H7 (cell line): ENCODE data around the gene SOX18. TPM values are rescaled to one million over a fixed set of nuclear protein-coding genes. Genes with fewer than 3 reads are reported as not detected.

Experiments
- DNase-seq: peaks from one replicate; pipeline ENCODE4 v3.0.0; 2012
- H3K27me3 ChIP-seq: 2 replicates; pipeline ENCODE4 v1.6.0; 2011; ENCODE audit warnings: mild to moderate bottlenecking, low read length; ENCODE audit not compliant: control insufficient read depth, insufficient read depth
- H3K36me3 ChIP-seq: replicated peaks from 2 replicates; pipeline ENCODE4 v1.5.1; 2011; ENCODE audit warnings: low read length; ENCODE audit not compliant: control insufficient read depth, insufficient read depth
- H3K4me3 ChIP-seq: 2 replicates; pipeline ENCODE4 v1.5.1; 2011; ENCODE audit warnings: low read depth, mild to moderate bottlenecking, control low read depth, low read length, moderate library complexity; ENCODE audit not compliant: insufficient read depth
- total RNA-seq: library from RNA; depleted of rRNA; stranded (reverse); fragments of >200 nt; shearing (Covaris generic); gene quantifications from 2 replicates; pipeline ENCODE4 v1.2.3, GENCODE V29; 2014

Gene SOX18
- total RNA-seq, 1 experiment from 2014 or later = 1.2 TPM

DNA sequence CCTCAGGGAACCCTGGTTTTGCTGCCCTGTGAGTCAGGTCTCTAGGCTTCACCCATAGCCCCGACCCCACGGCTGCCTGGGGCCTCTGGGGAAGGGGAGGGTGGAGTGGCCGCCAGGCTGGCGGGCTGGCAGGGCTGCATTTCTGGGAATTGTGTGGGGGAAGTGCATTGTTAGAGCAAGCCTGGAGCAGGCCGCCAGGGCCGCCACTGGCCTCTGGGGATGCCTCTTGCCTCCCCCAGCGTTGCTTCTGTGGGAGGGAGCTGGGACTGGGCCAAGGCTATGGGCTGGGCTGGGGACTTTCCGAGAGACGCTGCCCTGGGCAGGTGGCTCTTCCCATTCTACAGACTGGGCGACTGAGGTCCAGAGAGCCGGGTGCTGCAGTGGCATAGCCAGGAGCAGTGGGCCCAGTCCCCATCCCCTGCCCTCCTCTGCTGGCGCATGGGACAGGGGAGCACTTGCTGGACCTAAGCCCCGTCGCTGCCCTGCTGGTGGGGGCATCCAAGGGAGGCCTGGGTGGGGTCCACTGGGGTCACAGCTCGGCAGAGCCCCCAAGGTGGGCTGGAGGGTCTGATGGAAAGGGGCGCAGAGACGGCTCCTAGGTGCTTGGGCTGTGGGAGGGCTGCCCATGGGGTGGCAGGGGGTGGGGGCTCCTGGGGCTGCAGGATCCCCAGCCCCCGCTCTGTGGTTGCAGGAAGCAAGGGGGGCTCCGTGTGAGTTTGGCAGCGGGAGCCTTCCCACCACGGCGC lies 6.6 kb upstream of the SOX18 start:
- peak; percentile 75 for DNase-seq
- Histone ChIP-seq H3K4me3 (no peak overlapping the region), H3K27me3 (peaks cover 1% of the 10 kb centered on the region; the same call in 1 of the 2 replicates), H3K36me3 (no peaks in the 10 kb centered on the region)

DNA sequence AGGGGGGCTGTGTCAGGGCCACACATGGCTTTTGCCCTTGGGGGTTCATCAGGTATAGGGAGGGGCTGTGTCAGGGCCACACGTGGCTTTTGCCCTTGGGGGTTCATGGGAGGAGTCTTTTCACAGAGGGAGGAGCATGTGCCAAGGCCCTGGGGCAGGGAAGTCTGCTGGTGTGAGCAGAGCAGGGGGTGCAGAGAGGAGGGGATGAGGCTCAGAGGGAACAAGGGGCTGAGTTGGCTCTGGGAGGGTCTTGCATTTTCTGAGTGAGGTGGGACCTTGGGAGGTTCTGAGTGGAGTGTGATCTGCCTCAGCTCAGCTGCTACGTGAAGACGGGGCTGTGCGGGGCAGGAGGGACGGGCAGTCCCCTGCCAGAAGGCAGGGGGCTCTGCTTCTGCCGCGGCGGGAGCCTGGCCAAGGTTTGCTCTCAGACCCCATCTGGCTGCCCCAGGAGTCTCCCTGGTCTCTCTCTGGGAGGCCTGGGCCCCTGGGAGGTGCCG lies 6.0 kb upstream of the SOX18 start:
- no peak overlapping the region for H3K4me3 ChIP-seq
- DNase-seq = no peak
- H3K27me3 ChIP-seq = peaks cover 4% of the 10 kb centered on the region
- H3K36me3 ChIP-seq = no peaks in the 10 kb centered on the region

DNA sequence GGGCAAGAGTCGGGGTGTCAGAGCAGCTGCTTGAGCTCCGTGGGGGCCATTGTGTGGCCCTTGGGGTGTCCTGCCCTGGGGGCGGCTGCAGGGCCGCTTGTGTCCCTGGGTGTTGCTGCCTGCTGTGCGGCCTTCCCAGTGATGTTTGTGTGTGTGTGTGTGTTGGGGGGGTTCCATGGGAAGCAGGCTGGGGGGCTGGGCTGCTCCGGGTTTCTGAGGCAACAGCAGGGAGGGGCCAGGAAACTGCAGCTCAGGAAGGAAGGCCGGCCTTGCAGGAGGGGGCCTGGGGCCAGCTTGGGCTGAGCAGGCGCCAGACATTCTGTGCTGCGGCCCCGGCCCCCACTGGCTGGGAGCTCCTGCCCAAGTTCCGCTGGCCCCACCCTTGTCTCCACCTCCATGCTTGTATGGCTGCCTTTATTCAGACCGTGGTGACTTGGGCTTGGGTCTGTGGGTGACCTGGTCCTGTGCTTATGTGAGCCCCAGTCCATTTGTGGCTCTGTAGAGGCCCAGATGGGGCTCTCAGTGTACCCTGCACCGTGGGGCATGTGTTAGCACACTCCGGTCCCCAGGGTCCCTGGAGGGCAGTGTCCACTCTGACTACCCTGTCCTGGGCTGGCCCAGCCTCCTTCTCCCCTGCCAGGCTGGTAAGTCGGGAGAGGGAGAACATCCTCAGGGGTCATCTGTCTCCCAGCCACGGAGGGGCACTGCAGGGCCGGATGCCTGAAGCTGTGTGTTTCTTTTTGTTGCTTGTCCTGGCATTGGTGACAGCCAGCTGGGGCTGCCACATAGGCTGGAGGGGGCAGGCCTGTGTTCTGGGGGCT lies 4.6 kb upstream of the SOX18 start:
- no peak overlapping the region for H3K4me3 ChIP-seq
- peak; percentile 89 for DNase-seq
- H3K36me3 ChIP-seq = no peaks in the 10 kb centered on the region
- peaks cover 13% of the 10 kb centered on the region for H3K27me3 ChIP-seq

DNA sequence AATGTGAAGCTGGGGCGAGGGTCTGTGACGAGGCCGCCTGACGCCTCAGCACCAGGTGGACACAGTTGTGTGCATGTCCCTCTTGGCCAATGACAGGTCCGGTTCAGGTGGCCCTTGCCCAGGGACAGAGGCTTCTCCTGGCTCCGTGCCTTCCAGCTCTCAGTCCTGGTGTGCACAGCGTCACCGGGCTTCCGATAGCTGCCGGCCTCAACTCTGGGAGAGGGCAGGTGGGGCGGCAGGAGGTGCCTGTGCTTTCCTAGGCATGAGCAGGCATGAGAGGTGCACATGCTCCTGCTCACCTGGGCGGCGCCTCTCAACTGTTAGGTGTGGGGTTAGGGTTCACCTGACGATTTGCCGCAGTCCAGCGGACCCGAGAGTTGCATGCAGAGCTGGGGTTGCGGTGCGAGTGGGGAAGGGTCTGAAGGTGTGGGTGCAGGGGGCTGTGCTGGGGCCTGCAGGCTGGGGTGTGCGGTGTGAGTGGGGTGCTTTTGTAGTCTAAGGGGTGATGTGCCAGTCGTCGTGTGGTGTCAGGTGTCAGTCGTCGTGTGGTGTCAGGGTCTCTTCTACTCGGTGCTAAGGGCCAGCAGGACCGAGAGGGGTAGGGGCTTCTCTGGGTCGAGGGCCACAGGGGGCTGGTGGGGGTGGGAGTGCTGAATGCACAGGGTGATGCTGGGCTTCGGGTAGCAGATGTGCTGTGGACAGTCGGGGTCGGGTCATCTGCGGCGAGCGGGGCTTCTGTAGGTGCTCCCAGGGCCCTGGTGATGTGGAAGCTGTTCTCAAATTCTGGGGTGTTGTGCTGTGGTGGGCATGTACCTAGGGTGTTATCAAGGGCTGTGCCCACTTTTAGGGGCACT lies 3.8 kb upstream of the SOX18 start:
- DNase-seq = no peak
- H3K36me3 ChIP-seq = no peaks in the 10 kb centered on the region
- H3K27me3 ChIP-seq = peaks cover 21% of the 10 kb centered on the region
- H3K4me3 ChIP-seq = no peak overlapping the region

GRCh38 chr20:64052326-64052722 lies 2.9 kb upstream of the SOX18 start:
- no peak for DNase-seq
- no peaks in the 10 kb centered on the region for H3K36me3 ChIP-seq
- peaks cover 30% of the 10 kb centered on the region for H3K27me3 ChIP-seq
- H3K4me3 ChIP-seq = no peak overlapping the region

DNA sequence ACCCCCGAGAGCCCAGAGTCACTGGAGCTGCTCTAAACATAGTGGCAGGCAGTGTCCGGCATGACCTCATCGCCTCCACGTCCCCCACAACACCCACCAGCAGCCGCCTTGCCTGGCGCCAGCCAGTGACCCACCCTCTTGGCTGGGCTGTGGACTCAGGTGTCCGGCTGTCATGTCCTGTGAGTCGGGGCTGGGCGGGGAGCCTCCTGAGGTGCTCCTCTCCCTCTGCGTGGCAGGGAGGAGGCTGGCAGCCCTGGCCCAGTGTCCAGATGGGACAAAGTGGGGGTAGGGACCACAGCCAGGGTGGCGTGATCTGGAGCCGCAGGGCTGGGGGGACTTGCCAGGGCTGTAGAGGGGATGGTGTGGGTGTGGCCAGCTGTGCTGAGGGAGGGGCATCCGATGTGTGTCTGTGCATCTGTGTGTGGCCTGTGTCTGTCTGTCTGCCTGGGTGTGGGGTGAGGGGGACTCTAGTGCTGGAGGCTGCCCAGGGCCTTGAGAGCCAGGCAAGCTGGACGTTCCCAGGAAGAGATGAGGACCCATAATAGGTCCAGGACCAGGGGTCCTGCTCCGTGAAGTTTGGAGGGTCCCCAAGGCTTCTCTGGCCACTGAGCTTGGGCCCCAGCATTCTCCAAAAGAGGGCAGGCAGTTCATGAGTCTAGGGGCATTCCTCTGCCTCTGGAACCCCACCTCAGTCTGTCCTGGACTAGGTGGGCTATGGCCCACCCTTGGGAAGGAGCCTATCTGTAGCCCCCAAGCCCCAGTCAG lies 2.3 kb upstream of the SOX18 start:
- Histone ChIP-seq H3K4me3 (no peak overlapping the region), H3K36me3 (no peaks in the 10 kb centered on the region), H3K27me3 (peaks cover 36% of the 10 kb centered on the region)
- no peak for DNase-seq

- no peaks in the 10 kb centered on the region for H3K36me3 ChIP-seq
- H3K4me3 ChIP-seq = no peak overlapping the region
- DNase-seq = no peak
- peaks cover 42% of the 10 kb centered on the region for H3K27me3 ChIP-seq
These were observed 1.6 kb upstream of the SOX18 start for GRCh38 chr20:64051033-64051452.

DNA sequence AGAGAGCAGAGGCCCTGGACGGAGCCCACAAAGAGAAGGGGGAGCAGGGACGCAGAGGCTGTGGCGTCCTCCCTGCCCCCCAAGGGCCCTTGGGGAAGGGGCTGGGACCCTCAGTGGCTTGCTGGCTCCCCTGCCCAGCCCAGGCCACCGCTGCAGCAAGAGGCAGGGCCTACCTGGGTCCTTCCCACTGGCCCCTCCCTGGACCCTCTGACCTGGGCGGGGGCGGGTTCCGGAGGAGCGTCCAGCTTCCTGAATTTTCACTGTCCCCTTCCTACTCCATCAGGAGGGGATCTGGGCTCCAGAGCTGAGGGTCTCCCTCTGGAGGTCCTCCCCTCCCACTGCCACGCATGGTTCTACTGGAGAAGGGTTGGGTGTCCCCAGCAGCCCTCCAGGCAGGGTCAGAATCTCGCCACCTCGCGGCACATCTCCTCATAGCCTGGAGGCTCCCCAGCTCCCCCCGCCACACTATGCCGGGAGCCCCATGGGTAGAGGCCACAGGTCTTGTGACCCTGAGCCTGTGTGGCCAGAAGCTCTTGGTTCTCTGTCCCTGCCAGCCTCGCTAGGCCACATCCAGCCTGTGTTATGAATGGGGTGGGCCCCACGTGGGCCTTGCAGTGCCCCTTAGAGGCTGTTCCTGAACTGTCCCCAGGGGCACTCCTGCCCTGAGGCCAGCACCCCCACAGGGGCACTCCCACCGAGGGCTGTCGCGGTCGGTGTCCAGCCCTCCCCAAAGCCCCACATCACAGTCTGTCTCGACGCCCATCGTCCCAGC lies 1.0 kb upstream of the SOX18 start:
- peak; percentile 70 for DNase-seq
- Histone ChIP-seq H3K4me3 (no peak overlapping the region), H3K36me3 (no peaks in the 10 kb centered on the region), H3K27me3 (peaks cover 45% of the 10 kb centered on the region)

DNA sequence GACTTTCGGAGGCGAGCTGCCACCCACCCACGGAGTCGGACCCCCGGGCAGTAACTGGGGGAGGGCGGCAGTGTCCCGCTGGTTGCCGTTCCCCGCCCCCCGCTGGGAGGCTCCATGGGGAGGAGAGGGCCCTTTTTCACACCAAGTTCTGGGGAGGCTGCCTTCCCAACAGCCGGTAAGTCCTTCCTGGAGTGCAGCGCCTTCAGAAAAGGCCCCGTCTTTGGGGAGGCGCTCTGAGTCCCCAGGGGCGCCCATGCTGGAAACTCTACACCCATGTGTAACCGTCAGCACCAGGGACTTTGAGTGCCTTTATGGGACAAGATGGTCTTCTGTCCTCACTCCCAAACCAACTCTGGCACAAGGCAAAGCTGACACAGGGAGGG lies 430 bp upstream of the SOX18 start:
- peak; percentile 74 for DNase-seq
- Histone ChIP-seq H3K4me3 (peak overlapping the region; percentile 10; the same call in 1 of the 2 replicates), H3K27me3 (peaks cover 48% of the 10 kb centered on the region), H3K36me3 (no peaks in the 10 kb centered on the region)

GRCh38 chr20:64048402-64049044 lies 916 bp downstream of the SOX18 start:
- Histone ChIP-seq H3K36me3 (no peaks in the 10 kb centered on the region), H3K4me3 (peak overlapping the region; percentile 40), H3K27me3 (peaks cover 50% of the 10 kb centered on the region)
- peak; percentile 88 for DNase-seq

DNA sequence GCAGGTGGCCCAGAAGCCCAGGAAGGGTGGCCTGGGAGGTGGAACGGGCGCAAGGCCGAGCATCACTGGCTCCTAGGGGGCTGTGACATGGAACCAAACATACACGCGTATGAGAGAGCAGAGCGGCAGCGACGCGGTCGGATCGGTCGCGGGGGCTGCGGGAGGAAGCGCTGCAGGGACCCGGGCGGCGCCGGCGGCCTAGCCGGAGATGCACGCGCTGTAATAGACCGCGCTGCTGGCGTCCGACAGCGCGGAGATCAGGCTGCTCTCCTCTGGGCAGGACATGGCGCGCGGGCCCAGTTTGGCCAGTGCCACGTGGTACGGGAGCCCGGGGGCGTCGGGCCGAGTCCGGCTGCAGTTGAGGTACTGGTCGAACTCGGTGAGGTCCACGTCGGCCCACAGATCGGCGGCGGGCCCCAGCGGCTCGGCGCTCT lies 1.5 kb downstream of the SOX18 start:
- Histone ChIP-seq H3K36me3 (no peaks in the 10 kb centered on the region), H3K27me3 (peaks cover 50% of the 10 kb centered on the region), H3K4me3 (peak overlapping the region; percentile 20)
- peak; percentile 87 for DNase-seq

DNA sequence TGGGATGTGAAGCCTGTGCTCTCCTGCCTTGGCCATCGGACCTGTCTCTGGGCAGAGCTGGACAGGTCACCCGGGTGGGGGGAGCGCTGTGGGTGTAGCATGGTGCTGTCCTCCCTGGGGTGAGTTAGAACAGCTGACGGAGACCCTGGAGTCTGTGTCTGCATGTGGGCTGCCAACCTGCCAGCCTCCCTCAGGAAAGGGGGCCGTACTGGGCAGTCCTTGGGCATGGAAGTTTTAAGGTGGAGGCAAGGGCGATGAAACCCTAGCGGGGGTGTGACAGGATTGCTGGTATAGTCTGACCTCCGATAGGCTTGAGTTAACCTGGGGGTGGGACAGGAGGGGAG lies 2.4 kb downstream of the SOX18 start:
- Histone ChIP-seq H3K36me3 (no peaks in the 10 kb centered on the region), H3K27me3 (peaks cover 55% of the 10 kb centered on the region), H3K4me3 (no peak overlapping the region)
- DNase-seq = no peak
